ENCODE results near the gene GFOD1. TPM values are rescaled to one million over a fixed set of nuclear protein-coding genes. Genes with fewer than 3 reads are reported as not detected.
A peak's percentile ranks its signal among the peaks of the same experiment; 100 is the strongest.

Gene GFOD1
- total RNA-seq, 4 donors from 2014 or later, result 16.1 to 30.7 (median 22.9) TPM

DNA sequence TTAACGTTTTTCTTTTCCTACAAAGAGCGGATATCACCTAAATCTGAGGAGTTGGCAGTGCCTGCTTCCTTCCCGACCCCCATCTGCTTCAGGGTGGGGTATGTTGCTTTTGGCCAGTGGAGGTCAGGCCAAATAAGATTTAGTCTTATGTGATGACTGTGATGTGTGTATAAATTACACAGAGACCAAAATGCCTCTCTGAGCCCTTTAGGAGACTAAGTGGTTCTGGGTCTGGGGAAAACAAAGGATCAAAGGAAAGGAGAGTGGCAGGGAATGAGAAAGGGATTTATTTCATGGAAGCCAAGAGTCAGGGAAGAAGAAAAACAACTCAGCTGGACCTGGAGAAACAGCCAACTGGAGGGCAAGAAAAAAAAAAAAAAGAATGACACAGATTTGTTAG is 120.0 kb downstream of the GFOD1 start:
- no peak for TF ChIP-seq POLR2A (IDR thresholded peaks at IDR 0.05)
- TF ChIP-seq, protein P1, sequence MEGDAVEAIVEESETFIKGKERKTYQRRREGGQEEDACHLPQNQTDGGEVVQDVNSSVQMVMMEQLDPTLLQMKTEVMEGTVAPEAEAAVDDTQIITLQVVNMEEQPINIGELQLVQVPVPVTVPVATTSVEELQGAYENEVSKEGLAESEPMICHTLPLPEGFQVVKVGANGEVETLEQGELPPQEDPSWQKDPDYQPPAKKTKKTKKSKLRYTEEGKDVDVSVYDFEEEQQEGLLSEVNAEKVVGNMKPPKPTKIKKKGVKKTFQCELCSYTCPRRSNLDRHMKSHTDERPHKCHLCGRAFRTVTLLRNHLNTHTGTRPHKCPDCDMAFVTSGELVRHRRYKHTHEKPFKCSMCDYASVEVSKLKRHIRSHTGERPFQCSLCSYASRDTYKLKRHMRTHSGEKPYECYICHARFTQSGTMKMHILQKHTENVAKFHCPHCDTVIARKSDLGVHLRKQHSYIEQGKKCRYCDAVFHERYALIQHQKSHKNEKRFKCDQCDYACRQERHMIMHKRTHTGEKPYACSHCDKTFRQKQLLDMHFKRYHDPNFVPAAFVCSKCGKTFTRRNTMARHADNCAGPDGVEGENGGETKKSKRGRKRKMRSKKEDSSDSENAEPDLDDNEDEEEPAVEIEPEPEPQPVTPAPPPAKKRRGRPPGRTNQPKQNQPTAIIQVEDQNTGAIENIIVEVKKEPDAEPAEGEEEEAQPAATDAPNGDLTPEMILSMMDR (IDR thresholded peaks at IDR 0.05), result no peak
- no peak for DNase-seq
- WGBS, 2 donors, result 35 to 71% methylated on average over 2 to 3 of the region's 3 CpGs
- intact Hi-C loops (cut with DNase I), result no loop called here
- no peaks in the 10 kb centered on the region for H3K27me3 ChIP-seq
- H3K36me3 ChIP-seq, result peaks cover 0 to 26% (median 13%) of the 10 kb centered on the region in 3 donors
- peaks cover 0 to 44% (median 19%) of the 10 kb centered on the region in 3 donors for H3K4me1 ChIP-seq
- no peak overlapping the region for H3K4me3 ChIP-seq
- H3K27ac ChIP-seq, result peak overlapping the region in 3 of 4 donors; percentile 5 to 47 (median 36)
- H3K9me3 ChIP-seq, result no peaks in the 10 kb centered on the region

DNA sequence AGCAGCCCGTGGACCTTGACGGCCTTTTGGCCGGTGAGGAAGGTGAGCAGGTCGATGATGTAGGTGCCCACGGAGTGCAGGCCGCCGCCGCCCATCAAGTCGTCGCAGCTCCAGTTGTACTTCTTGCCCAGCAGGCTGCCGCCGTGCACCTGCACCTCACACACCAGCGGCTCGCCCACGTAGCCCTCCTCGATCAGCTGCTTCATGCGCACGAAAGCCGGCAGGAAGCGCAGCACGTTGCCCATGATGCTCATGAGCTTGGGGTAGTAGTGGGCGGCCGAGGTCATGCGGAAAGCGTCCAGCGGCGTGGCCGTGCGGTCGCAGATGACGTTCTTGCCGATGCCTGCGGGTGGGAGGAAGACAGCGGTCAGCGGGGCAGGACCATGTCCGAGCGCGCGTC is 122.1 kb downstream of the GFOD1 start:
- Histone ChIP-seq H3K4me3 (no peak overlapping the region), H3K27me3 (no peaks in the 10 kb centered on the region), H3K4me1 (peaks cover 0 to 24% (median 9%) of the 10 kb centered on the region in 3 donors), H3K36me3 (peaks cover 0 to 27% (median 13%) of the 10 kb centered on the region in 3 donors), H3K27ac (no peak overlapping the region), H3K9me3 (no peaks in the 10 kb centered on the region)
- DNase-seq, result no peak
- intact Hi-C loops (cut with DNase I), result no loop called here
- WGBS, 2 donors, result 96 to 98% methylated on average over 18 to 35 of the region's 39 CpGs
- no peak for TF ChIP-seq POLR2A (IDR thresholded peaks at IDR 0.05)
- TF ChIP-seq, protein P1 (IDR thresholded peaks at IDR 0.05), result no peak

DNA sequence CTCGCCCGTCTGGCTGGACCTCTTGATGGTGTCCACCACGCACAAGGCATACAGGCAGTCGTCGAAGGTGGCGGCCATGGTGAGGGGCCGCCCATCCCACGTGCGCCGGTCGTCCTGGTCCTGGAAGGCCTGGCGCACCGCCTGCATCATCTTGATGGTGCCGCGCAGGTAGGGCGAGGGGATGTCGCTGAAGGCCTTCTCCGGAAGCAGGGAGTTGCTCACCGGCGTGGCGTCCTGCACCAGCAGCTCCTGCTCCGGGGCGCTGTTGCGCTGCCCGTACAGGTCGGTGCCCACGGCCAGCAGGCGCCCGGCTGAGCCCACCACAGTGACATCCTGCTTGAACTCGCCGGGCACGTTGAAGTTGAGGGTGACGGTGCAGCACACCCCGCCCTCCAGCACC is 122.6 kb downstream of the GFOD1 start:
- Histone ChIP-seq H3K27ac (no peak overlapping the region), H3K4me1 (peaks cover 0 to 22% (median 9%) of the 10 kb centered on the region in 3 donors), H3K27me3 (no peaks in the 10 kb centered on the region), H3K4me3 (no peak overlapping the region), H3K9me3 (no peaks in the 10 kb centered on the region), H3K36me3 (peaks cover 0 to 27% (median 13%) of the 10 kb centered on the region in 3 donors)
- DNase-seq, result no peak
- TF ChIP-seq POLR2A (IDR thresholded peaks at IDR 0.05), result no peak
- TF ChIP-seq, protein P1 (IDR thresholded peaks at IDR 0.05), result no peak
- 95 to 100% methylated on average over 2 to 13 of the region's 34 CpGs for WGBS, 2 donors
- intact Hi-C loops (cut with DNase I), result no loop called here

DNA sequence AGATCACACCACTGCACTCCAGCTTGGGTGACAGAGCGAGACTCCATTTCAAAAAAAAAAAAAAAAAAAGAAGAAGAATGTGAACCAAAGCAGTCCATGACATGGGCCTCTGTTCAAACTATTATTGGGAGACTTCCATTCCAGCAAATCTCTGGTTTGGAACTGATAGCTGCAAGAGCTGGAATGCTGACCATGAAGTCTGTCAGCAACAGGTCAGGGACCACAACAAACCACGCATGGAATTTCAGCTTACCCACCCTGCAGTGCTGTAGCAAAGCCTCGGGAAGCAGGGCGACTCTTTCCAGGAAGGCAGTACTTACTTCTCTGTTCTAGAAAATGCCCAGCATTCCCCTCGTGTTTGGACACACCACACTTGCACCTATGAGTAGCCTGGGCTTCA is 125.0 kb downstream of the GFOD1 start:
- Histone ChIP-seq H3K27ac (no peak overlapping the region), H3K4me1 (peaks cover 0 to 11% (median 0%) of the 10 kb centered on the region in 3 donors), H3K9me3 (no peaks in the 10 kb centered on the region), H3K4me3 (no peak overlapping the region), H3K27me3 (no peaks in the 10 kb centered on the region), H3K36me3 (peaks cover 0 to 27% (median 13%) of the 10 kb centered on the region in 3 donors)
- TF ChIP-seq, protein P1 (IDR thresholded peaks at IDR 0.05), result no peak
- no peak for TF ChIP-seq POLR2A (IDR thresholded peaks at IDR 0.05)
- no peak for DNase-seq
- 76 to 86% methylated on average over 4 to 5 of the region's 5 CpGs for WGBS, 2 donors
- intact Hi-C loops (cut with DNase I), result no loop called here

DNA sequence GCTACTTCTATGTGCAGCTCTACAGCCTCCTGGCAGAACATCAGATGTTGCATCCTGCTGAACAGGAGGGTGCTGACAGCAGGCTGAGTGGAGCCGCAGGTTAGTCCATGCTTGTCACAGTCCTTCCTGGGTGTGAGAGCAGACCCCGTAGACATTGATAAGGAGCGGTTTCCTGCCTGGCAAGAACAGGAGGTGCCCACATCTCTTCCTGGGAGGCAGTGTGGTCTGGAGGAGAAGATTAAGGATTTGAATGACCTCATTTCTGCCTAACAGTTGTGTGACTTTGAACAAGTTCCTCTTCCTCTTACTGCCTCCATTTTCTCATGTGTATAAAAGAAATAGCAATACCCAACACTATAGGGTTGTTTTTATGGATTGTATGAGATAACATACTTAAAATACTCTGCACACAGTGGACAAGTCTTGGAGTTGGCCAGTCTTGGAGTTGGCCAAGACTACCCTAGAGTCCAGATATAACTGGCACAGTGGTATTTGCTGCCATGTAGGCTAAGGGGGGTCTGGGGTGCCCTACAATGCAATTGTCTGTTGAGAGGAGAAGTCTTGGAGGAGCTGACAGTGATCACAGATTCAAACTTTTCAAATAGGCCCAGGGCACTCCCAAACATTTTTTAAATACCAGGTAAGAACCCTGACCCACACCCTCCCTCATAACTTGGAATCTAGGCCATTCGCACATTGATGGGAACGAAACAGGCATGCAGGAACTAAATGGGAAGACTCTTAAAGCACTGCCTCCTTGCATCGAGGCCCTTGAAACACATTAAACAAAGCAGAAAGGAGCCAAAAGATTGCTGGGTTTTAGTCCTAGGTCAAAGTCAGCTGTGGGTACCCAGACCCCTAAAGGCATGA is 126.5 kb downstream of the GFOD1 start:
- Histone ChIP-seq H3K4me3 (no peak overlapping the region), H3K27ac (no peak overlapping the region), H3K36me3 (peaks cover 0 to 27% (median 13%) of the 10 kb centered on the region in 3 donors), H3K9me3 (no peaks in the 10 kb centered on the region), H3K4me1 (peaks cover 0 to 20% (median under 1%) of the 10 kb centered on the region in 3 donors), H3K27me3 (no peaks in the 10 kb centered on the region)
- intact Hi-C loops (cut with DNase I), result no loop called here
- DNase-seq, result no peak
- WGBS, 2 donors, result 73 to 86% methylated on average over 6 of the region's 6 CpGs
- TF ChIP-seq POLR2A (IDR thresholded peaks at IDR 0.05), result no peak
- TF ChIP-seq, protein P1 (IDR thresholded peaks at IDR 0.05), result no peak

All from esophagus squamous epithelium (tissue), 5 donors.